GM12891 (cell line): ENCODE measurements around the gene WWP2.

Experiments used
- PAX5 ChIP-seq: IDR thresholded peaks from 2 replicates; pipeline ENCODE4 v1.6.1; 2011; ENCODE audit warnings: low read length, moderate library complexity, mild to moderate bottlenecking; ENCODE audit not compliant: insufficient read depth, severe bottlenecking
- POLR2A ChIP-seq: IDR thresholded peaks from 2 replicates; pipeline ENCODE4 v1.6.1; 2011; ENCODE audit warnings: low read depth, low read length, control low read depth
- POLR2AphosphoS5 ChIP-seq: IDR thresholded peaks from 2 replicates; pipeline ENCODE4 v1.6.1; 2011; ENCODE audit warnings: low read depth, low read length, control low read depth
- SPI1 ChIP-seq: IDR thresholded peaks from 2 replicates; pipeline ENCODE4 v1.6.1; 2011; ENCODE audit warnings: low read depth, low read length, control low read depth
- TAF1 ChIP-seq: IDR thresholded peaks from 2 replicates; pipeline ENCODE4 v1.6.1; 2011; ENCODE audit warnings: low read depth, low read length, control low read depth

DNA sequence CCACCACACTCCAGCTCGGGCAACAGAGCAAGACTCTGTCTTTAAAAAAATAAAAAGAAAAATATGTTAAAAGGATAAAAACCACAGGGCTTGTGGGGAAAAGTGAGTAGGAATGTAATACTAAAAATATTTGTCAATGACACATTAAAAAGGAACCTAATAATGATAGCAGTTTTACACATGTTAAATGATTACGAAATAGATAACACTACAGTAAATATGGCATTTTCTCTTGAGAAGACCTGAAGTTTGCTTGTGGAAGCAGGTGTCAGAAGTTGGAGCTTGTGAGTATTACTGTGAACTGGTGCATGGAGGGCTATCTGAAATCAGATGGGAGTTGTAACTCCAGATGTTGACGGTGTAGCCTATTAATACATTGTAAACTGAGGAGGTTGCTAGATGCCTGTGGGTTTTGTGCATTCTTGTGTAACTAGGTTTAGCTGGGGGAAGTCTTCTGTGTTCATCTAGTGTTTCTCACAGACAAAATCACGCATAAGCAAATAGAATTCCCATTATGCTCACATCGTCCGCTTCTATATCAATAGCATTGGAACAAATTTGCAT lies 144.8 kb downstream of the WWP2 start:
- TF ChIP-seq POLR2A (no peak), POLR2AphosphoS5 (no peak), TAF1 (no peak), SPI1 (no peak), PAX5 (no peak)
